WI38 (cell line): Measurements from ENCODE around the gene ENTPD2.
"Not testable (repeated sequence)": the region's sequence is repeated elsewhere in the genome, so short reads cannot be mapped to it uniquely, and the experiment has no call there.

Experiments
- H3K4me3 ChIP-seq: 2 replicates; pipeline ENCODE4 v1.5.1; 2011; ENCODE audit warnings: low read depth, mild to moderate bottlenecking, control low read depth, low read length
- TF ChIP-seq, protein P1 (sequence below): IDR thresholded peaks from 2 replicates; pipeline ENCODE4 v1.5.1; 2012; ENCODE audit warnings: low read depth, mild to moderate bottlenecking, control low read depth, low read length

ENTPD2 gene

GRCh38 chr9:137034039-137034708 is 19.7 kb downstream of the ENTPD2 start:
- H3K4me3 ChIP-seq, result no peak overlapping the region
- TF ChIP-seq, protein P1, sequence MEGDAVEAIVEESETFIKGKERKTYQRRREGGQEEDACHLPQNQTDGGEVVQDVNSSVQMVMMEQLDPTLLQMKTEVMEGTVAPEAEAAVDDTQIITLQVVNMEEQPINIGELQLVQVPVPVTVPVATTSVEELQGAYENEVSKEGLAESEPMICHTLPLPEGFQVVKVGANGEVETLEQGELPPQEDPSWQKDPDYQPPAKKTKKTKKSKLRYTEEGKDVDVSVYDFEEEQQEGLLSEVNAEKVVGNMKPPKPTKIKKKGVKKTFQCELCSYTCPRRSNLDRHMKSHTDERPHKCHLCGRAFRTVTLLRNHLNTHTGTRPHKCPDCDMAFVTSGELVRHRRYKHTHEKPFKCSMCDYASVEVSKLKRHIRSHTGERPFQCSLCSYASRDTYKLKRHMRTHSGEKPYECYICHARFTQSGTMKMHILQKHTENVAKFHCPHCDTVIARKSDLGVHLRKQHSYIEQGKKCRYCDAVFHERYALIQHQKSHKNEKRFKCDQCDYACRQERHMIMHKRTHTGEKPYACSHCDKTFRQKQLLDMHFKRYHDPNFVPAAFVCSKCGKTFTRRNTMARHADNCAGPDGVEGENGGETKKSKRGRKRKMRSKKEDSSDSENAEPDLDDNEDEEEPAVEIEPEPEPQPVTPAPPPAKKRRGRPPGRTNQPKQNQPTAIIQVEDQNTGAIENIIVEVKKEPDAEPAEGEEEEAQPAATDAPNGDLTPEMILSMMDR, result no peak

DNA sequence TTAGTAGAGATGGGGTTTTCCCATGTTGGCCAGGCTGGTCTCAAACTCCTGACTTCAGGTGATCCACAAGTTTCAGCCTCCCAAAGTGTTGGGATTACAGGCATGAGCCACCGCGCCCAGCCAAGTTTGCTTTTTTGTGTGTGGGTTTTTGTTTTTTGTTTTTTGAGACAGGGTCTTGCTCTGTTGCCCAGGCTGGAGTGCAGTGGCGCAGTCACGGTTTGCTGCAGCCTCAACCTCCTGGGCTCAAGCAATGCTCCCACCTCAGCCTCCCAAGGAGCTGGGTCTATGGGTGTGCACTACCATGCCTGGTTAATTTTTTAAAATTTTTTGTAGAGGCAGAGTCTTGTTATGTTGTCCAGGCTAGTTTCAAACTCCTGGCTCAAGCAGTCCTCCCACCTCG is 20.4 kb downstream of the ENTPD2 start:
- H3K4me3 ChIP-seq, result not testable (repeated sequence)

DNA sequence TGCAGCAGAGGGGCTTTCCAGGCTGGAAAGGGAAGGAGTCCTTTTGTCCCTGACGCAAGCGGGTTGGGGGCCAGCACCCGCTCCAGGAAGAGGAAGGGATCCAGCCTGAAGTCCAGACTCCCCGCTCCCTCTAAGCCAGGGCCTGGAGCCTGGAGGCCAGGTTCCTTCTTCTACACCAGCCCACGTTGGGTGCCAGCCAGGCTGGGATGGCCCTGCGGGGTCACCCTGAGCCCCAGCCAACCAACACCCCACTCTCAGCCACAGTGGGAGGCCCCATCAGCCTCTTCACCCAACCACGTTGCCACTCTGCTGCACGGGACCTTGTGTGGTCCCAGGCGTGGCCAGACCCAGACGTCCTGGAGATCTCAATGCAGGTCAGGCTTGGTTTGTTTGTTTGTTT is 21.0 kb downstream of the ENTPD2 start:
- no peak overlapping the region for H3K4me3 ChIP-seq
- TF ChIP-seq, protein P1, result no peak

DNA sequence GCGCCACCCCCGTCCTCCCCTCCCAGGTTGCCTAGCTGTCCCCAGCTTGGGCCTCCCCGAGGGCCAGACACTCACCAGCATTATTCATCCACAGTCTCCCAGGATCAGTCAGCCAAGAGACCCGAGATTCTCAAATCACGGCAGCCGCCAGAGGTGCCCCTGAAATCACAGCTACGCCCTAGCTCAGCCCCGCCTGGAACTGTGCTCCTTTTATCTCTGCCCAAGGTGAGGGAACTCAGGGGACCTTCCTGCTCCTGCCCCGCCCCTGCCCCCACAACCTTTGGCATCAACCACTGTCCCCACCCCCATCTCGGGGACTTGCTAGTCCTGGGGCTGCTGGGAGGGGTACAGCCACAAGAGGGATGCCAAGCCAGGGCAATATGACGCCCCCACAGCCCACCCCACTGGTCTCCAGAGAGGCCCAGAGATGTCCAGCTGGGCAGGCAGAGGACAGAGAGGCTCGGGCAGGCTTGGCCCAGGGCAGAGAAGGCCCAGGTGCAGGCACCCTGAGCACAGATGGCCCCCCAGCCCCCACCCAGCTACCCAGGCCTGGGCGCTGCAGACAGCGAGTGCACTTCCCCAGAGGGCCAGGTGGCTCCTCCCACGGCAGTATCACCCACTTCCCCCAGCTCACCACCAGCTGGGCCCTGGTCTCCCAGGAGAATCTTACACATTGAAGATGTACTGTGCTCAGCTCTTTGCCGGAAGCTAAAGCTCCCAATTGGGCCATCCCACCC is 21.8 kb downstream of the ENTPD2 start, which contains the start of gene FUT7:
Gene FUT7, minus strand, starts transcription at position 185 of the 737 bp plus-strand sequence. Its CDS starts 97 bp downstream, at position 88.
- TF ChIP-seq, protein P1, result no peak
- H3K4me3 ChIP-seq, result no peak within 1 kb of the TSS

- no peak overlapping the region for H3K4me3 ChIP-seq
- TF ChIP-seq, protein P1, result no peak
These were observed 23.0 kb downstream of the ENTPD2 start for GRCh38 chr9:137030538-137031527.

DNA sequence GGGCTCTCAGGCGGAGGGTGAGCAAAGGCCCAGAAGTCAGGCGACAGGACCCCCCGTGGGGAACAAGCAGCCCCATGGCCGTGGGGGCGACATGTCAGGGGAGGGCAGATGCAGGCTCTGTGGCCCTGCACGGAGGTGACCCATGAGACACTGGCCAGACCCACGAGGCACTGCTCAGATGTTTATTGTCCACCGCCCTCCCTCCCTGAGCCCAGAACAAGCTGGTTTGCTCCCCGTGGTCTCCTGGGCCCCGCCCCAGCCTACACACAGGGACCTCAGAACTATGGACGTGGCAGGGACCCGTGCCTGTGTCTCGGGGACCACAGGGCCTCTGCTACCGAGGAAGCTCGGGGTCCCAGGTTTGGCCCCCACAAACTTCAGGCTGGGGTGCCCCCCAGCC is 23.9 kb downstream of the ENTPD2 start:
- TF ChIP-seq, protein P1, result no peak

More for the DNA sequence above, 23.9 kb downstream of the ENTPD2 start:
- no peak overlapping the region for H3K4me3 ChIP-seq
